Measurements from ENCODE around the gene SEMA4C.

DNA sequence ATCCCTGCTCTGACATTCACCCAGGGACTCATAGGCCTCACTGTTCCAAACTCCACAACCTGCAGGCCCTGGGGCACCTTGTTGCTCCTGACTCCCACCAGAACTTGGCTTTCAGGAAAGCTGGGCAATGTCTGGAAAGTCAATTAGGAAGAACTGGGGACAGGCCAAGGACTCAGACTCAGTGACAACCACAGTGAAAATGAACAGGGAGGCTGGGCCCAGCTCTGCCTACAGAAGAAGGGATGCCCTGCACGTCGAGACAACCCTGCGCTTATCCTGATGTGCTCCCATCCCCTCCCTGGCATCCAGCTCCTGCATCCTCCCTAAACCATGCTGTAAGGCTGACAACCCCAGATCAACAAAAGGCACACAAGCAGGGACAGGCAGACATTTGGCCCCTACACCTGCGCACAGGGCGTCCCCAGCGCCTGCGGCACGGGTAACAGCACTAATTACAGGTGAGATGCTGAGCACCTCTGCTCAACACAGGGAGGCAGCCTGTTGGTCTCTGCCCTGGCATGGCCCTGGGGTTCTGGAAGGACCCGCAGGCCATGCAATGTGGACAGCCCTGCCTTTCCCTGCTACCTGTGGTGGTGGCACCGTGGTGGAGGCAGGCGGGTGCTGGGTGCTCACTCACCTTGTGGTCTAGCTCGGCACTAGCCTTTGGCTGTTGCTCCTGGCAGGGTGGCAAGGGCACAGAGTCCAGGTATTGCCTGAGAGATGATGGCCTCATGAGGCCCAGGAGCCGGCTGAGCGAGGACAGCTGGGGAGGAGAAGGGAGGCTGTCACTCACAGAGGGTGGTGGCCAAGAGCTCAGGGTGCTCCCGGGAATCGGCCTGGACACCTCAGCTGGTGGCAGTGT lies 23.6 kb upstream of the SEMA4C start:
- TF ChIP-seq, protein P1, sequence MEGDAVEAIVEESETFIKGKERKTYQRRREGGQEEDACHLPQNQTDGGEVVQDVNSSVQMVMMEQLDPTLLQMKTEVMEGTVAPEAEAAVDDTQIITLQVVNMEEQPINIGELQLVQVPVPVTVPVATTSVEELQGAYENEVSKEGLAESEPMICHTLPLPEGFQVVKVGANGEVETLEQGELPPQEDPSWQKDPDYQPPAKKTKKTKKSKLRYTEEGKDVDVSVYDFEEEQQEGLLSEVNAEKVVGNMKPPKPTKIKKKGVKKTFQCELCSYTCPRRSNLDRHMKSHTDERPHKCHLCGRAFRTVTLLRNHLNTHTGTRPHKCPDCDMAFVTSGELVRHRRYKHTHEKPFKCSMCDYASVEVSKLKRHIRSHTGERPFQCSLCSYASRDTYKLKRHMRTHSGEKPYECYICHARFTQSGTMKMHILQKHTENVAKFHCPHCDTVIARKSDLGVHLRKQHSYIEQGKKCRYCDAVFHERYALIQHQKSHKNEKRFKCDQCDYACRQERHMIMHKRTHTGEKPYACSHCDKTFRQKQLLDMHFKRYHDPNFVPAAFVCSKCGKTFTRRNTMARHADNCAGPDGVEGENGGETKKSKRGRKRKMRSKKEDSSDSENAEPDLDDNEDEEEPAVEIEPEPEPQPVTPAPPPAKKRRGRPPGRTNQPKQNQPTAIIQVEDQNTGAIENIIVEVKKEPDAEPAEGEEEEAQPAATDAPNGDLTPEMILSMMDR (optimal IDR thresholded peaks at IDR 0.05 in 1 of 3, IDR thresholded peaks at IDR 0.05 in 1 of 3, conservative IDR thresholded peaks at IDR 0.05 in 1 of 3; ENCODE audit: extremely low read depth in 1 of 3, insufficient read depth in 2 of 3, low read length in 3 of 3), result no peak
- no peak for TF ChIP-seq EZH2 (IDR thresholded peaks at IDR 0.05; ENCODE audit: low read length)
